GM21619 (cell line): ENCODE measurements around the gene CENPVL1.
"Not testable (repeated sequence)": the region's sequence is repeated elsewhere in the genome, so short reads cannot be mapped to it uniquely, and the experiment has no call there.

Experiments used
- ATAC-seq: cut with Tn5 transposase; IDR thresholded peaks from one replicate; pipeline ENCODE4 v1.9.1; 2021; ENCODE audit not compliant: unreplicated experiment

CENPVL1 gene

GRCh38 chrX:51710277-51711164 is at the start of gene CENPVL1:
Gene CENPVL1 (plus strand): TSS chrX:51710512. CDS start chrX:51710512, 0 bp downstream.
- not testable (repeated sequence) for ATAC-seq

GRCh38 chrX:51665981-51666380 is 44.3 kb upstream of the CENPVL1 start:
- ATAC-seq: no peak

GRCh38 chrX:51679689-51680433 is 30.5 kb upstream of the CENPVL1 start:
- ATAC-seq: not testable (repeated sequence)

GRCh38 chrX:51681808-51682719 is 28.2 kb upstream of the CENPVL1 start:
- not testable (repeated sequence) for ATAC-seq

GRCh38 chrX:51682720-51683062 is 27.6 kb upstream of the CENPVL1 start, which contains the start of gene CENPVL2:
Gene CENPVL2 (minus strand): TSS chrX:51682831. CDS start chrX:51682831, 0 bp downstream.
- ATAC-seq: not testable (repeated sequence)

- no peak for ATAC-seq
These were observed 16.1 kb upstream of the CENPVL1 start for GRCh38 chrX:51694254-51694653.

GRCh38 chrX:51697397-51697796 is 12.9 kb upstream of the CENPVL1 start:
- ATAC-seq: no peak

- not testable (repeated sequence) for ATAC-seq
These were observed 2.8 kb downstream of the CENPVL1 start for GRCh38 chrX:51712943-51713647.

- no peak for ATAC-seq
These were observed 17.9 kb downstream of the CENPVL1 start for GRCh38 chrX:51728202-51728601.

GRCh38 chrX:51737091-51737490 is 26.8 kb downstream of the CENPVL1 start:
- no peak for ATAC-seq

GRCh38 chrX:51742586-51742985 is 32.3 kb downstream of the CENPVL1 start:
- no peak for ATAC-seq

- peak; percentile 97 for ATAC-seq
These were observed 33.1 kb downstream of the CENPVL1 start, which contains the start of gene GSPT2 for GRCh38 chrX:51743179-51743957. Gene GSPT2 (plus strand): TSS chrX:51743442. CDS start chrX:51743627, 185 bp downstream.

GRCh38 chrX:51747671-51748070 is 37.4 kb downstream of the CENPVL1 start:
- ATAC-seq: no peak

GRCh38 chrX:51759055-51759839 is 48.9 kb downstream of the CENPVL1 start:
- ATAC-seq: no peak

- ATAC-seq: no peak
These were observed 50.3 kb downstream of the CENPVL1 start for GRCh38 chrX:51760657-51761056.
